Measurements from ENCODE around the gene VPS54.
"Not testable (repeated sequence)": the region's sequence is repeated elsewhere in the genome, so short reads cannot be mapped to it uniquely, and the experiment has no call there.

VPS54 gene

GRCh38 chr2:63993130-63993584, 26.1 kb downstream of the VPS54 start:
- not testable (repeated sequence) for DNase-seq

- no peak for DNase-seq
Measured at GRCh38 chr2:63992061-63992685, 27.1 kb downstream of the VPS54 start.

- DNase-seq: not testable (repeated sequence)
Measured at GRCh38 chr2:63991173-63991999, 27.8 kb downstream of the VPS54 start.

GRCh38 chr2:63990072-63990471, 29.2 kb downstream of the VPS54 start:
- DNase-seq: no peak

GRCh38 chr2:63988842-63989436, 30.3 kb downstream of the VPS54 start:
- DNase-seq: not testable (repeated sequence)

- DNase-seq: no peak
Measured at GRCh38 chr2:63984606-63985359, 34.4 kb downstream of the VPS54 start.

GRCh38 chr2:63983986-63984605, 35.1 kb downstream of the VPS54 start:
- no peak for DNase-seq

- DNase-seq: no peak
Measured at GRCh38 chr2:63982335-63982734, 36.9 kb downstream of the VPS54 start.

- DNase-seq: no peak
Measured at GRCh38 chr2:63981702-63982103, 37.5 kb downstream of the VPS54 start.

- DNase-seq: no peak
Measured at GRCh38 chr2:63980794-63981193, 38.4 kb downstream of the VPS54 start.

GRCh38 chr2:63977904-63978303, 41.3 kb downstream of the VPS54 start:
- DNase-seq: no peak

GRCh38 chr2:63976125-63976510, 43.1 kb downstream of the VPS54 start:
- DNase-seq: no peak

GRCh38 chr2:63975437-63976124, 43.6 kb downstream of the VPS54 start:
- DNase-seq: no peak

GRCh38 chr2:63975036-63975435, 44.2 kb downstream of the VPS54 start:
- DNase-seq: not testable (repeated sequence)

- no peak for DNase-seq
Measured at GRCh38 chr2:63962186-63962585, 57.0 kb downstream of the VPS54 start.

GRCh38 chr2:63950414-63950813, 68.8 kb downstream of the VPS54 start:
- no peak for DNase-seq

- no peak for DNase-seq
Measured at GRCh38 chr2:63942788-63943187, 76.4 kb downstream of the VPS54 start.

GRCh38 chr2:63932104-63932503, 87.1 kb downstream of the VPS54 start:
- not testable (repeated sequence) for DNase-seq

- DNase-seq: no peak
Measured at GRCh38 chr2:63926815-63927214, 92.4 kb downstream of the VPS54 start.

- DNase-seq: no peak
Measured at GRCh38 chr2:63914311-63914710, 104.9 kb downstream of the VPS54 start.

- no peak for DNase-seq
Measured at GRCh38 chr2:63903003-63903402, 116.2 kb downstream of the VPS54 start.

GRCh38 chr2:63902149-63902548, 117.1 kb downstream of the VPS54 start:
- no peak for DNase-seq

All from NCI-H1694 (cell line).